GM12875 (cell line): ENCODE measurements around the gene PCGF2.

ENCODE experiments used
- H3K4me3 ChIP-seq: one replicate; pipeline ENCODE4 v1.5.1; 2011; ENCODE audit warnings: low read depth, low read length, control low read depth
- TF ChIP-seq, protein P1 (sequence below): IDR thresholded peaks from 2 replicates; pipeline ENCODE4 v1.5.1; 2011; ENCODE audit warnings: low read depth, mild to moderate bottlenecking, control low read depth, inconsistent platforms, low read length, moderate library complexity, borderline replicate concordance; ENCODE audit not compliant: insufficient read depth

The PCGF2 gene

DNA sequence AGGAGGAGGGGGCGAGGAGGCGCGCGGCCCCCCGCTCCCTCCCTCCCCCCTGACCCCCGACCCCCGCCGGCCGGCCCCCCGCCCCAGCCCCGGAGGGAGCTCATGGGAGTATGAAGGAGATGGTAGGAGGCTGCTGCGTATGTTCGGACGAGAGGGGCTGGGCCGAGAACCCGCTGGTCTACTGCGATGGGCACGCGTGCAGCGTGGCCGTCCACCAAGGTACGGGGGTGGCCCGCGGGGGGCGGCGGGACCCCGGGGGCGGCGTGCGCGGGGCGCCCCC lies 42.7 kb downstream of the PCGF2 start:
- TF ChIP-seq, protein P1, sequence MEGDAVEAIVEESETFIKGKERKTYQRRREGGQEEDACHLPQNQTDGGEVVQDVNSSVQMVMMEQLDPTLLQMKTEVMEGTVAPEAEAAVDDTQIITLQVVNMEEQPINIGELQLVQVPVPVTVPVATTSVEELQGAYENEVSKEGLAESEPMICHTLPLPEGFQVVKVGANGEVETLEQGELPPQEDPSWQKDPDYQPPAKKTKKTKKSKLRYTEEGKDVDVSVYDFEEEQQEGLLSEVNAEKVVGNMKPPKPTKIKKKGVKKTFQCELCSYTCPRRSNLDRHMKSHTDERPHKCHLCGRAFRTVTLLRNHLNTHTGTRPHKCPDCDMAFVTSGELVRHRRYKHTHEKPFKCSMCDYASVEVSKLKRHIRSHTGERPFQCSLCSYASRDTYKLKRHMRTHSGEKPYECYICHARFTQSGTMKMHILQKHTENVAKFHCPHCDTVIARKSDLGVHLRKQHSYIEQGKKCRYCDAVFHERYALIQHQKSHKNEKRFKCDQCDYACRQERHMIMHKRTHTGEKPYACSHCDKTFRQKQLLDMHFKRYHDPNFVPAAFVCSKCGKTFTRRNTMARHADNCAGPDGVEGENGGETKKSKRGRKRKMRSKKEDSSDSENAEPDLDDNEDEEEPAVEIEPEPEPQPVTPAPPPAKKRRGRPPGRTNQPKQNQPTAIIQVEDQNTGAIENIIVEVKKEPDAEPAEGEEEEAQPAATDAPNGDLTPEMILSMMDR, result no peak
- H3K4me3 ChIP-seq, result peak overlapping the region; percentile 56

DNA sequence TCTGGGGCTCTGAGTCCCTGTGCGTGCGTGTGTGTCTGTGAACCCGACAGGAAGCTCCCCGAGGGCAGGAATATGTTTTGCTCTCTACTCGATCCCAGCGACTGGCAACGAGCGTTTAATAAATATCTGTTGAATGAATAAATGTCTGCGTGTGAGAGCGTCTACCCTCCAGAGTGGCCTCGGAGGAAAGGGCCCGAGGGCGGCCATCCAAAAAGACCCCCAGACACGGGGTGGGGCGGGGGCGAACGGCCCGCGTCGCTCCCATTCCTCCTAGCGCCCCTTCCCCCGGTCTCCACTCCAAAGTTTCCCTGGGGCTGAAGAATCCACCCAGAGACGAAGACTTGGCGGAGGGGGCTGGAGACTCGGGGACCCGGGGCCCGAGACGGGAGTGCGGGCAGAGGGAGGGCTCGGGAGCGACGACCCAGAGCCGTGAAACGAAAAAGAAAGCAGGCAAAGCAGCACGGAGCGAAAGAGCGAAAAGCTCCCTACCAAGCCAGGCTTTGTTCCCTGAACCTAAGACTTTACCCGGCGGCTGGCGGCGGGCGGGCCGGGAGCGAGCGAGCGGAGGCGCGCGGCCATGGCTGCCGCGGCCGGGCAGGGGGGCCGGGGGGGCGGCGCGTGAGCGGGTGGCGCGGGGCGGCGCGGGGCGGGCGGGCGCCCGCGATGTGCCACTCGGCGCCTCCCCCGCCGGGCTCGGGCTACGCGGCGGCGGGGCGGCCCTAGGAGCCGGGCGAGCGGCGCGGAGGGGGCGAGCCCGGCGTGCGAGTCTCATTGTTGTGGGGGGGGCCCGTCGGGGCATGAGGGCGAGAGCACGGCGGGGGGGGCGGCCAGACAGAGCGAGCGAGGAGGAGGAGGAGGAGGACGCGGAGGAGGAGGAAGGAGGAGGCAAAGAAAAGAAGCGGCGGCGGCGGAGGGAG lies 43.3 kb downstream of the PCGF2 start, which contains the start of gene MLLT6:
MLLT6 (plus strand) TSS at position 668 of the 917 bp plus-strand sequence. CDS start 360 bp downstream, outside the sequence.
- TF ChIP-seq, protein P1, result no peak
- peak within 1 kb of the TSS; percentile 56 for H3K4me3 ChIP-seq

DNA sequence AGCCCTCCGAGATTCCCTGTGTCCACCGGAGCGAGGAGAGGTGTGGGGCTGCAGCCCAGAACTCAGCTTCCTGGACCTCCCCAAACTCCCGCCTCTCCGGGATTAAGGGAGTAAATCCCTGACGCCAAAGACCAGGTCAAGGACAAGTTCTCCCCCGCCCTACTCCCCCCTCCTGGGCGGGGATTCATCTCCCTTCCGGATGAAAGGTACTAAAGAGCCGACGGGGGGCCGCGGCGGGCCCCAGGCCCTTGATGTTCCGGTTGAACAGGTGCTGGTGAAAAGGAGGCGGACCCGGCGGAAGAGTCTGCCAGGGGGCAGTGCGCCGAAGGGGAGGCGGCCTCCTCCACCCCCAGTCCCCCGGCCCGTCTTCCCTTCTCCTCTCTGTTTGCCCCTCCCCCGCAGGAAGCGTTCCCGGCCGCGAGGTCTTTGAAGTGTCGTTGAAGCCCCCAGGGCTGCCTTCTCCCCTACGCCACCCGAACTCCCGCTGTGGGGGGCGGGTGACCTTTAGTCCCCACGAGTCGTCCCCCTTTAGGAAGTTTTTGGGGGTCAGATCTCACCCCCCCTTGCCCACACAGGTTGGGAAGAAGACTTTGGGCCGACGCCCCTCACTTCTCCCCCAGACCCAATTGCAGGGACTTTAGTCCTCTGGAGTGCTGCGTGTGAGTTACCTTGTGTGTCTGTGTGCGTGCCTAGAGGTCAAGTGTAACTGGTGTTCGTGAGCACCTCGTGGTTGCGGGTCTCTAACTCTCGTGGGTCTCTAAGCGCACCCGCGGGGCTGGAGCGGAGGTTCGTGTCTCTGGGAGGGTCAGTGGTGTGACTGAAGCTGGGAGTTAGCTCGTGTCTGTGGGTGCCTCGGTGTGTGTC lies 44.2 kb downstream of the PCGF2 start:
- H3K4me3 ChIP-seq, result peak overlapping the region; percentile 56
- TF ChIP-seq, protein P1, result no peak

DNA sequence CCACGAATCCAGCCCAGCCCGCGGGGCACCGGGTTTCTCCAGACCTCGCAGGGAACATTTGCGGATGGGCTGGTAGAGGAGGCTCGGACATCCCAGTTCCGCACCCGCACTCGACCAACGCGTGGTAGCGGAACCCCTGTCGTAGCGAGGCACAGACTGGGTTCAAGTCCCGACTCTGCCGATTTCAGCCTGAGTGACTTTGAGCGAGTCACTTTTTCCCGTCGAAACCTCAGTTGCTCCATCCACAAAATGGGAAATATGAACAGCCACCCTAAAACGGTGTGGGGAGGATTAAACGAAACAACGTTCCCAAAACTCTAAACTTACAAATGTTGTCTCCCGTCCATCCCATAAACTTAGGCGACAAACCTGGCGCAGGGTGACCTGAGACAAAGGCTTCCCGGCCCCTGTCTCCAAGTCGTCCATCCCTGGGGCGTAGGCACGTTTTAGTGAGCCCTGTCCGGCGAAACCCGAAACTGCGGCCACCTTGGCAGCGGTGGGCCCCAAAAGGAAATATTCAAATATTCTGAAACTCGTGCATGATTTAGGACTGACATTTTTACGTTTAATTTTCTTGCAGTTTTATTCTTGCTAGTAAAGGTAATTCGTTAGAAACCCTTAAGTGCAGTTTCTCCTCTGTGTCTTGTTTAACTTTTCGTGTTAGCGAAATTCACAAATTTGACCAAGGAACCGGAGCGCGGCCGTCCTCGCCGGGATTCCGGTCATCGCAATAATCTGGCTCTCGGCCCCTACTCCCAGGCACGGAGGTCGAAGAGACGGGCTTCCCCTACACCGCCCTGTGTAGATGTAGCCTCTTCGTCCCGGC lies 45.0 kb downstream of the PCGF2 start:
- H3K4me3 ChIP-seq, result peak overlapping the region; percentile 56

DNA sequence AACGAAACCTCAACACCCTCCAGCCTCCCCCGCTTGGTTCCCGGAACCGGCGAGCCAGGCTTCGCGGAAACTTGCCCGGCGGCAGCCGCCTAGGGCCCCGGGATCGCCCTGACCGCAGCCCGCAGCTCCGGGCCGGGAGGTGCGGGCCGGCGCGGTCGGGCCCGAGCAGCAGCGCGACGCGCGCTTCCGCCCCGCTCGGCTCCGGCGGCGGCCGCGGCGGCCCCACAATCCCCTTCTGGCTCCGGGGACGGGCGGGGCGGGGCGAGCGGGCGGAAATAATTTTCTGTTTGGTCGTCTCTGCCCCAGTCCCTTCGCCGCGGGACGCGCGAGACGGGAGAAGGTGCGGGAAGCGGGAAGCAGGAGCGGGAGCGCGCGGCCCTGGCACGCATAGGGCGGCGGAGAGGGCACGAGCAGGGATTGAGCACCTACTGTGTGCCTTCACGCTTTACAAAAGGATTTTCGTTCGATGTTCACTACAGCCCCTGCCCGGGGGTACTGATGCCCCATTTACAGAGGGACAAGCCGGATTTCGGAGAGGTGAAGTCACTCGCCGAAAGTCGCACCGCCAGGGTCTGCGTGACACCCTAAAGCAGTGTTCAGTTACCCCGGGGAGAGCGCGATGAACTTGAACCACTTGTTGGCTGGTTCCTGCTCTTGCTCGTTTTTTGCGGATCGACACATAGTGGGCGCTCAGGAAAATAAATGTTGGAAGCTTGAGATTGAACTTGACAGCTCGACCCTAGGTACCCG lies 45.8 kb downstream of the PCGF2 start:
- peak overlapping the region; percentile 56 for H3K4me3 ChIP-seq

More for the DNA sequence above, 45.0 kb downstream of the PCGF2 start:
- TF ChIP-seq, protein P1, result no peak

More for the DNA sequence above, 45.8 kb downstream of the PCGF2 start:
- TF ChIP-seq, protein P1, result 0 out of 2 replicates have a peak, but pooled peaks have one; percentile 6
